ENCODE measurements around the gene GPR68. TPM values are rescaled to one million over a fixed set of nuclear protein-coding genes. Genes with fewer than 3 reads are reported as not detected.

GPR68 gene
- total RNA-seq, 2 donors from 2014 or later, result 0.37 to 0.66 TPM

- DNase-seq, result no peak
- H3K9ac ChIP-seq (ENCODE audit: low read depth in 2 of 2, low read length in 2 of 2), result no peak overlapping the region
- no peak for TF ChIP-seq CTCF (IDR thresholded peaks at IDR 0.05)
- intact Hi-C loops (cut with DNase I), result no loop called here
- no peak overlapping the region for H3K27ac ChIP-seq
- H3K27me3 ChIP-seq, result peaks cover 3% of the 10 kb centered on the region
- H3K9me3 ChIP-seq, result no peaks in the 10 kb centered on the region
- H3K4me1 ChIP-seq, result no peaks in the 10 kb centered on the region
- H3K36me3 ChIP-seq, result no peaks in the 10 kb centered on the region
- H3K4me3 ChIP-seq, result no peak overlapping the region
These were observed 18.8 kb upstream of the GPR68 start for GRCh38 chr14:91263329-91263728.

- Histone ChIP-seq H3K27ac (no peak overlapping the region), H3K9me3 (no peaks in the 10 kb centered on the region), H3K36me3 (no peaks in the 10 kb centered on the region), H3K4me1 (no peaks in the 10 kb centered on the region), H3K27me3 (peaks cover 3% of the 10 kb centered on the region), H3K9ac (ENCODE audit: low read depth in 2 of 2, low read length in 2 of 2) (no peak overlapping the region), H3K4me3 (no peak overlapping the region)
- TF ChIP-seq CTCF (IDR thresholded peaks at IDR 0.05), result no peak
- no peak for DNase-seq
- intact Hi-C loops (cut with DNase I), result no loop called here
These were observed 17.6 kb upstream of the GPR68 start for GRCh38 chr14:91261986-91262549.

GRCh38 chr14:91261115-91261514, 16.6 kb upstream of the GPR68 start:
- no peak for DNase-seq
- Histone ChIP-seq H3K36me3 (no peaks in the 10 kb centered on the region), H3K4me1 (no peaks in the 10 kb centered on the region), H3K4me3 (no peak overlapping the region), H3K9ac (ENCODE audit: low read depth in 2 of 2, low read length in 2 of 2) (no peak overlapping the region), H3K9me3 (no peaks in the 10 kb centered on the region), H3K27me3 (peaks cover 3% of the 10 kb centered on the region), H3K27ac (no peak overlapping the region)
- intact Hi-C loops (cut with DNase I), result no loop called here
- no peak for TF ChIP-seq CTCF (IDR thresholded peaks at IDR 0.05)

GRCh38 chr14:91258876-91259275, 14.4 kb upstream of the GPR68 start:
- Histone ChIP-seq H3K9me3 (no peaks in the 10 kb centered on the region), H3K27ac (no peak overlapping the region), H3K9ac (ENCODE audit: low read depth in 2 of 2, low read length in 2 of 2) (no peak overlapping the region), H3K36me3 (no peaks in the 10 kb centered on the region), H3K27me3 (no peaks in the 10 kb centered on the region), H3K4me1 (no peaks in the 10 kb centered on the region), H3K4me3 (no peak overlapping the region)
- intact Hi-C loops (cut with DNase I), result no loop called here
- DNase-seq, result no peak
- no peak for TF ChIP-seq CTCF (IDR thresholded peaks at IDR 0.05)

- no peak for TF ChIP-seq CTCF (IDR thresholded peaks at IDR 0.05)
- H3K36me3 ChIP-seq, result no peaks in the 10 kb centered on the region
- no peak overlapping the region for H3K9ac ChIP-seq (ENCODE audit: low read depth in 2 of 2, low read length in 2 of 2)
- no peak for DNase-seq
- H3K4me3 ChIP-seq, result no peak overlapping the region
- peak overlapping the region; percentile 15 for H3K27ac ChIP-seq
- no peaks in the 10 kb centered on the region for H3K9me3 ChIP-seq
- no peaks in the 10 kb centered on the region for H3K4me1 ChIP-seq
- H3K27me3 ChIP-seq, result no peaks in the 10 kb centered on the region
- intact Hi-C loops (cut with DNase I), result no loop called here
These were observed 13.6 kb upstream of the GPR68 start for GRCh38 chr14:91258011-91258618.

All from colonic mucosa (tissue), 4 donors.